GM19467 (cell line): ENCODE measurements around the gene OR2T34.
"Not testable (repeated sequence)": the region's sequence is repeated elsewhere in the genome, so short reads cannot be mapped to it uniquely, and the experiment has no call there.

ENCODE experiments used
- ATAC-seq: cut with Tn5 transposase; IDR thresholded peaks from one replicate; pipeline ENCODE4 v1.9.1; 2021; ENCODE audit warnings: mild to moderate bottlenecking, moderate library complexity; ENCODE audit not compliant: unreplicated experiment

Gene OR2T34

GRCh38 chr1:248562672-248563071, 11.9 kb downstream of the OR2T34 start, which contains the start of gene OR2T29:
Gene OR2T29 (minus strand): TSS chr1:248562772. CDS start chr1:248559491, 3,281 bp downstream.
- ATAC-seq = not testable (repeated sequence)

- not testable (repeated sequence) for ATAC-seq
Observed at GRCh38 chr1:248551027-248551426, 23.5 kb downstream of the OR2T34 start.

- not testable (repeated sequence) for ATAC-seq
Observed at GRCh38 chr1:248547383-248547782, 27.2 kb downstream of the OR2T34 start.

GRCh38 chr1:248537449-248537848, 37.1 kb downstream of the OR2T34 start:
- not testable (repeated sequence) for ATAC-seq
